Omental fat pad (tissue), 4 donors: ENCODE data around the gene ZGRF1. TPM values are rescaled to one million over a fixed set of nuclear protein-coding genes. Genes with fewer than 3 reads are reported as not detected.

Experiments
- ATAC-seq: fragments of 150-250 bp; one replicate; pipeline ENCODE4 v1.9.1; 2016; ENCODE audit warnings: mild to moderate bottlenecking, moderate library complexity; ENCODE audit not compliant: low FRiP score
- DNase-seq: peaks from one replicate; pipeline ENCODE4 v3.0.0-alpha.2; 2019; ENCODE audit warnings: low spot score
- CTCF ChIP-seq, 3 donors: fragments of 450-650 bp; IDR thresholded peaks; one replicate each; pipeline ENCODE4 v1.5.1; 2016 to 2017; ENCODE audit warnings: antibody characterized with exemption in 3 of 3, mild to moderate bottlenecking in 3 of 3, moderate library complexity in 2 of 3
- total RNA-seq, 4 donors: library from RNA; depleted of rRNA; stranded (reverse); fragments of >200 nt; gene quantifications; one replicate each; pipeline ENCODE4 v1.1.0, GENCODE V29; 2016

Gene ZGRF1
- total RNA-seq, 4 donors from 2014 or later: 2.9 to 10.4 (median 4.0) TPM

GRCh38 chr4:112519689-112520597, 116.8 kb downstream of the ZGRF1 start:
- TF ChIP-seq CTCF (IDR thresholded peaks at IDR 0.05): no peak
- ATAC-seq (no peak), DNase-seq (no peak)

- ATAC-seq (no peak), DNase-seq (no peak)
- TF ChIP-seq CTCF (IDR thresholded peaks at IDR 0.05): no peak
Measured at GRCh38 chr4:112518675-112519074, 118.0 kb downstream of the ZGRF1 start.

GRCh38 chr4:112517911-112518310, 118.8 kb downstream of the ZGRF1 start:
- TF ChIP-seq CTCF (IDR thresholded peaks at IDR 0.05): no peak
- no peak for DNase-seq
- ATAC-seq: no peak

DNA sequence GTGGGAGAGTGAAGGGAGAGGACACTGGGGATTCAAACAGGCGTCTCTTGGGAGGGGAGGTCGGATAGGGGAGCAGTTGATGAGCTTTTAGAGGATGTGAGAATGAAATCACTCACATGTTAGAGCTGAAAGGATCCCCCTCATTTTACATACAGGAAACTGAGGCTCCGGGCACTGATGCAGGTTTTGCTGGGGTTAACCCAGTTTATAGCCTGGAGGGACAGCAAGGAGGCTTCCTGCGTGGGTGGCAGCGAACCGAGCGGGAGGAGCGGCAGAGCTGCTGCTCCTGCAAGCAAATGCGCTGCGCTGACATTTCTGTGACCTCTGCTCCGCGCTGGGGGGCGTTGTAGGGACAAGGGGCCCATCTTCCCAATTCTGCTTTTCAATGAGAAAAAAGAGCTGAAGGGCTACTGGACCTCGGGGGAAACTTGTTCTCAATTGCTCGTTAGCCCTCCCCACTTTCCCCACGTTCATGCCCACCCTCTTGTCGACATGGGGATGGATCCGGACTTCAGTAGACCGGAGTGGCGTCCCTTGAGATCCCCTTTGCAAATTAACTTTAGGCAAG, 119.6 kb downstream of the ZGRF1 start:
- no peak for TF ChIP-seq CTCF (IDR thresholded peaks at IDR 0.05)
- DNase-seq: no peak
- ATAC-seq: no peak

GRCh38 chr4:112516471-112517066, 120.1 kb downstream of the ZGRF1 start:
- ATAC-seq (no peak), DNase-seq (no peak)
- no peak for TF ChIP-seq CTCF (IDR thresholded peaks at IDR 0.05)

DNA sequence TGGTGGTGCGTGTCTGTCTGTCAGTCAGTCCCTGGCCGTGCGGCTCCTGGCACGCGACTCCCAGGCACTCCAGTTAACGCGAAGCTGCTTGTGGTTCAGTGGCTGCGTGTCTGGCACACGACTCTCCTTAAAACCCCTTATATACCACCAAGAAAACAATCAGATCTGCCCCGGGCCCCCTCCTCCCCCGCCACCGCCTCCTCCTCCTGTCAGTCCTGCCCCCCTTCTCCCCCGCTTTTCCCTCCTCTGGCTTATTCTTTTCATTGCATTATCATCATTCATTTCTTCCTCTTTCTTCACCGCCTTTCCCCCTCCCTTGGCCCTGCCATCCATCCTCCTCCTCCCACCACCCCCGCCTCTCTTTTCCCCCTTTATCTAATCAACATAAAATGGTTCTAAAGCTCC, 120.6 kb downstream of the ZGRF1 start, which contains the start of gene NEUROG2:
NEUROG2 (minus strand) TSS at position 115 of the 405 bp plus-strand sequence. CDS start 705 bp downstream, outside the sequence.
- DNase-seq: no peak
- no peak for ATAC-seq
- TF ChIP-seq CTCF (IDR thresholded peaks at IDR 0.05): no peak
